Measurements from ENCODE around the gene TRIM51G. TPM values are rescaled to one million over a fixed set of nuclear protein-coding genes. Genes with fewer than 3 reads are reported as not detected.
"Not testable (repeated sequence)": the region's sequence is repeated elsewhere in the genome, so short reads cannot be mapped to it uniquely, and the experiment has no call there.

Gene TRIM51G, protein sequence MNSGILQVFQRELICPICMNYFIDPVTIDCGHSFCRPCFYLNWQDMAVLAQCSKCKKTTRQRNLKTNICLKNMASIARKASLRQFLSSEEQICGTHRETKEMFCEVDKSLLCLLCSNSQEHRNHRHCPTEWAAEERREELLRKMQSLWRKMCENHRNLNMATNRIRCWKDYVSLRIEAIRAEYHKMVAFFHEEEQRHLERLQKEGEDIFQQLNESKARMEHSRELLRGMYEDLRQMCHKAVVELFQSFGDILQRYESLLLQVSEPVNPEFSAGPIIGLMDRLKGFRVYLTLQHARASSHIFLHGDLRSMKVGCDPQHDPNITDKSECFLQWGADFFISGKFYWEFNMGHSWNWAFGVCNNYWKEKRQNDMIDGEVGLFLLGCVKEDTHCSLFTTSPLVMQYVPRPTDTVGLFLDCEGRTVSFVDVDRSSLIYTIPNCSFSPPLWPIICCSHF
- polyA plus RNA-seq (2011; rRNA removed) (not detected in 2 replicates), polyA minus RNA-seq (2011; rRNA and poly(A)+ RNA removed) (not detected in 2 replicates)

DNA sequence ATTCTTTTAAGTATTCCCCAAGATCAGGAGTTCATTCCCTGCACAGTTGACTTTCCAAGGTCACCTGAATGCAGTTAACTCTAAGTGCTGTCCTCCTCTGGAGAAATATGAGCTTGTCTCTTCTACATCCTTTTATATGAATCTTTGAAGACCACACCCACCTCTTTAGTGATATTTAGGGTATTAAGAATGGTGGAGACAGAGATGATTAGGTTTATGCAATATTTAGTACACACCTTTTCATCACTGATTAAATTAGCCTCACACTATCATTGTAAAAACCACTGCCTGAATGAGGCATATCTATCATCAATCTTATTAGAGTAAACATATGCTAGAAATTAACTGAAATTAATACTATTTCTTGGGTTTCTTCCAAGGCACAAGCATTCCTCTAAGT is at the start of gene TRIM51G:
Gene TRIM51G, minus strand, starts transcription at position 101 of the 400 bp plus-strand sequence. CDS start 2,190 bp downstream, outside the sequence.
- H3K4me3 ChIP-seq (ENCODE audit: low read depth, low read length); POLR2A ChIA-PET; H3K36me3 ChIP-seq (ENCODE audit: control insufficient read depth, insufficient read depth, low read length); DNase-seq (ENCODE audit: low read depth); CTCF ChIA-PET; H3K27me3 ChIP-seq (ENCODE audit: control insufficient read depth, insufficient read depth, low read length): not testable (repeated sequence)

DNA sequence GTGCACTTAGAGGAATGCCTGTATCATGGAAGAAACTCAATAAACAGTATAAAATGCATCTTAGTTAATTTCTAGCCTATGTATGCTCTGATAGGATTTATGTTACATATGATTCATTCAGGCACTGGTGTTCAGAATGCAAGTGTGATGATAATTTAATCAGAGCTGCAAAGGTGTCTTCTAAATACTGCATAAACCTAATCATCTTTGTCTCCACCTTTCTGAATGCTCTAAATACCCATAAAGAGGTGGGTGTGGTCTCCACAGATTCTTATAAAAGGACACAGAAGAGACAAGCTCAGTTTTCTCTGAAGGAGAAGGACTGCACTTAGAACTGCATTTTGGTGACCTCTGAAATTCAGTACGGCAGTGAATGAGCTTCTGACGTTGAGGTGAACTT is 44.8 kb upstream of the TRIM51G start, which contains the start of gene TRIM49B:
Gene TRIM49B, plus strand, starts transcription at position 301 of the 400 bp plus-strand sequence. CDS start 2,777 bp downstream, outside the sequence.
- H3K4me3 ChIP-seq (ENCODE audit: low read depth, low read length); DNase-seq (ENCODE audit: low read depth); POLR2A ChIA-PET; H3K36me3 ChIP-seq (ENCODE audit: control insufficient read depth, insufficient read depth, low read length); H3K27me3 ChIP-seq (ENCODE audit: control insufficient read depth, insufficient read depth, low read length); CTCF ChIA-PET: not testable (repeated sequence)

DNA sequence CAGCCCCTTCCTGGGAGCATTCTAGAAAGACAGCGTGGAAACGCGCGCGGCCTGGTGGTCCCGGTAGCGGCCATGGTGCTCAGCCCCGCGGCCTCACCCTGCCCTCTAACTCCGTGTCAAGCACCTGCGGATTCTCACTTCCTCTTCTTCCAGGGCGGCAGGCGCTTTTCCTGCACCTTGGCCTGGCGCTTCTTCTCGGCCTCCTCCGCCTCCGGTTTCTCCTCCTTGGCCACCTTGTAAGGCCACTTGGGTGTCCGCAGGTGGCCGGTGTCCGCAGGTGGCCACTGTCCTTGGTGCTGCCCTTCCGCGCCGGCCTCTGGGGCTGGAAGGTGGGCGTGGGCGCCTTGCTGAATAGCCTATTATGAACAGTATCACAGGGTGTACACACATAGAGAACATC is 15.1 kb downstream of the TRIM51G start:
- H3K4me3 ChIP-seq (ENCODE audit: low read depth, low read length); CTCF ChIA-PET; H3K36me3 ChIP-seq (ENCODE audit: control insufficient read depth, insufficient read depth, low read length); H3K27me3 ChIP-seq (ENCODE audit: control insufficient read depth, insufficient read depth, low read length); DNase-seq (ENCODE audit: low read depth); POLR2A ChIA-PET: not testable (repeated sequence)

DNA sequence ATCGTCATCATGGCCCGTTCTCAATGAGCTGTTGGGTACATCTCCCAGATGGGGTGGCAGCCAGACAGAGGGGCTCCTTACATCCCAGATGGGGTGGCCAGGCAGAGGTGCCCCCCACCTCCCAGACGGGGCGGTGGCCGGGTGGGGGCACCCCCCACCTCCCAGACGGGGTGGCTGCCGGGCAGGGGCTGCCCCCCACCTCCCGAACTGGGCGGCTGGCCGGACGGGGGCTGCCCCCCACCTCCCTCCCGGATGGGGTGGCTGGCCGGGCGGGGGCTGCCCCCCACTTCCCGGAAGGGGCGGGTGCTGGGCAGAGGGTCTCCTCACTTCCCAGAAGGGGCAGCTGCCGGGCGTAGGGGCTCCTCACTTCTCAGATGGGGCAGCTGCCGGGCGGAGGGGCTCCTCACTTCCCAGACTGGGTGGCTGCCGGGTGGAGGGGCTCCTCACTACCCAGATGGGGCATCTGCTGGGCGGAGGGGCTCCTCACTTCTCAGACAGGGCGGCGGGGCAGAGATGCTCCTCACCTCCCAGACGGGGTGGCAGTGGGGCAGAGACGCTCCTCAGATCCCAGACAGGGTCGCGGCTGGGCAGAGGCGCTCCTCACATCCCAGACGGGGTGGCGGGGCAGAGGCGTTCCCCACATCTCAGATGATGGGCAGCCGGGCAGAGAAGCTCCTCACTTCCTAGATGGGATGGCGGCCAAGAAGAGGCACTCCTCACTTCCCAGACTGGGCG is 28.2 kb downstream of the TRIM51G start:
- CTCF ChIA-PET, POLR2A ChIA-PET: not testable (repeated sequence)

DNA sequence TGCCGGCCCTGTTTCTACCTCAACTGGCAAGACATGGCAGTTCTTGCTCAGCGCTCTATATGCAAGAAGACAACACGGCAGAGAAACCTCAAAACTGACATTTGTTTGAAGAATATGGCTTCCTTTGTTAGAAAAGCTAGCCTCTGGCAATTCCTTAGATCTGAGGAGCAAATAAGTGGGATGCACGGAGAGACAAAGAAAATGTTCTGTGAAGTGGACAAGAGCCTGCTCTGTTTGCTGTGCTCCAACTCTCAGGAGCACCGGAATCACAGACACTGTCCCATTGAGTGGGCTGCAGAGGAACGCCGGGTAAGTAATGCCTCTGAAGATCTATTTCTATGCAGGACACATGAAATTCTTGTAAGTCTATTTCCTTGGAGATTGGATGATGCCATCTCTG is 37.9 kb downstream of the TRIM51G start:
- H3K4me3 ChIP-seq (ENCODE audit: low read depth, low read length); H3K27me3 ChIP-seq (ENCODE audit: control insufficient read depth, insufficient read depth, low read length); CTCF ChIA-PET; POLR2A ChIA-PET; H3K36me3 ChIP-seq (ENCODE audit: control insufficient read depth, insufficient read depth, low read length); DNase-seq (ENCODE audit: low read depth): not testable (repeated sequence)

More for the DNA sequence above, 28.2 kb downstream of the TRIM51G start:
- not testable (repeated sequence) for H3K36me3 ChIP-seq (ENCODE audit: control insufficient read depth, insufficient read depth, low read length); DNase-seq (ENCODE audit: low read depth); H3K27me3 ChIP-seq (ENCODE audit: control insufficient read depth, insufficient read depth, low read length); H3K4me3 ChIP-seq (ENCODE audit: low read depth, low read length)

Other genes with a start within 250 kb of the TRIM51G start
- not detected in 2 replicates for gene TRIM49B, start 44.9 kb upstream of the TRIM51G start, polyA plus RNA-seq (2011; rRNA removed)
- not detected in 2 replicates for gene TRIM64C, start 75.2 kb upstream of the TRIM51G start, polyA plus RNA-seq (2011; rRNA removed)
- not detected in 2 replicates for gene FOLH1, start 224.7 kb upstream of the TRIM51G start, polyA plus RNA-seq (2011; rRNA removed)